Measurements from ENCODE around the gene OVCH1.

OVCH1 gene

GRCh38 chr12:29497588-29497987 lies at the start of gene OVCH1:
Gene OVCH1 (minus strand): TSS chr12:29497686. CDS start chr12:29497686, 0 bp downstream.
- DNase-seq (ENCODE audit: low spot score) = no peak

- no peak for DNase-seq (ENCODE audit: low spot score)
Observed at GRCh38 chr12:29547151-29547632, 49.7 kb upstream of the OVCH1 start.

- DNase-seq (ENCODE audit: low spot score) = no peak
Observed at GRCh38 chr12:29546000-29546399, 48.5 kb upstream of the OVCH1 start.

GRCh38 chr12:29545102-29545467 lies 47.6 kb upstream of the OVCH1 start:
- no peak for DNase-seq (ENCODE audit: low spot score)

- DNase-seq (ENCODE audit: low spot score) = no peak
Observed at GRCh38 chr12:29544428-29545101, 47.1 kb upstream of the OVCH1 start.

- no peak for DNase-seq (ENCODE audit: low spot score)
Observed at GRCh38 chr12:29543036-29543435, 45.5 kb upstream of the OVCH1 start.

GRCh38 chr12:29537298-29537697 lies 39.8 kb upstream of the OVCH1 start:
- no peak for DNase-seq (ENCODE audit: low spot score)

- DNase-seq (ENCODE audit: low spot score) = no peak
Observed at GRCh38 chr12:29534935-29535334, 37.4 kb upstream of the OVCH1 start.

GRCh38 chr12:29533815-29534489 lies 36.5 kb upstream of the OVCH1 start:
- DNase-seq (ENCODE audit: low spot score) = no peak

GRCh38 chr12:29531471-29531870 lies 34.0 kb upstream of the OVCH1 start:
- DNase-seq (ENCODE audit: low spot score) = no peak

GRCh38 chr12:29530436-29530835 lies 33.0 kb upstream of the OVCH1 start:
- no peak for DNase-seq (ENCODE audit: low spot score)

GRCh38 chr12:29528161-29528560 lies 30.7 kb upstream of the OVCH1 start:
- DNase-seq (ENCODE audit: low spot score) = no peak

GRCh38 chr12:29521951-29522350 lies 24.5 kb upstream of the OVCH1 start:
- no peak for DNase-seq (ENCODE audit: low spot score)

GRCh38 chr12:29519585-29520182 lies 22.2 kb upstream of the OVCH1 start:
- peak; percentile 37 for DNase-seq (ENCODE audit: low spot score)

GRCh38 chr12:29518407-29518806 lies 20.9 kb upstream of the OVCH1 start:
- DNase-seq (ENCODE audit: low spot score) = no peak

GRCh38 chr12:29517264-29517663 lies 19.8 kb upstream of the OVCH1 start:
- DNase-seq (ENCODE audit: low spot score) = peak; percentile 22

GRCh38 chr12:29516431-29516875 lies 19.0 kb upstream of the OVCH1 start:
- no peak for DNase-seq (ENCODE audit: low spot score)

- no peak for DNase-seq (ENCODE audit: low spot score)
Observed at GRCh38 chr12:29510591-29511185, 13.2 kb upstream of the OVCH1 start.

GRCh38 chr12:29509503-29509902 lies 12.0 kb upstream of the OVCH1 start:
- no peak for DNase-seq (ENCODE audit: low spot score)

GRCh38 chr12:29508949-29509348 lies 11.5 kb upstream of the OVCH1 start:
- no peak for DNase-seq (ENCODE audit: low spot score)

- no peak for DNase-seq (ENCODE audit: low spot score)
Observed at GRCh38 chr12:29505122-29505521, 7.6 kb upstream of the OVCH1 start.

- DNase-seq (ENCODE audit: low spot score) = no peak
Observed at GRCh38 chr12:29503283-29503682, 5.8 kb upstream of the OVCH1 start.

GRCh38 chr12:29499235-29499634 lies 1.7 kb upstream of the OVCH1 start:
- DNase-seq (ENCODE audit: low spot score) = no peak

Measured in globus pallidus (tissue), 1 donor.